Measurements from ENCODE around the gene RRN3.

- TF ChIP-seq EZH2 (IDR thresholded peaks at IDR 0.05) (no peak), MAX (IDR thresholded peaks at IDR 0.05) (no peak), SP1 (IDR thresholded peaks at IDR 0.05; ENCODE audit: low read depth) (no peak), ZNF274 (IDR thresholded peaks at IDR 0.05; ENCODE audit: low read depth, low read length) (no peak), CTCF (IDR thresholded peaks at IDR 0.05 in 2 of 3, conservative IDR thresholded peaks at IDR 0.05 in 1 of 3; ENCODE audit: borderline replicate concordance in 1 of 3, insufficient read depth in 1 of 3, low read depth in 2 of 3, low read length in 2 of 3) (no peak), ELF1 (IDR thresholded peaks at IDR 0.05; ENCODE audit: borderline replicate concordance, low read depth) (no peak), ZBTB33 (IDR thresholded peaks at IDR 0.05; ENCODE audit: extremely low read depth, insufficient replicate concordance, low read length) (no peak), POLR2AphosphoS5 (IDR thresholded peaks at IDR 0.05; ENCODE audit: low read depth, low read length) (no peak)
Observed at GRCh38 chr16:15035163-15035729, 58.8 kb downstream of the RRN3 start.

Measured in HCT116 (cell line).